B cell (primary cell): Measurements from ENCODE around the gene L3MBTL3. TPM values are rescaled to one million over a fixed set of nuclear protein-coding genes. Genes with fewer than 3 reads are reported as not detected.

Experiments
- ATAC-seq: fragments of 200-7000 bp; cut with Tn5 transposase; one replicate; pipeline ENCODE4 v1.10.0; 2021; ENCODE audit warnings: low read depth, mild to moderate bottlenecking, moderate number of reproducible peaks, moderate library complexity
- CTCF ChIA-PET: fragments of 350-600 bp; sonication (Branson Sonifier 250); formaldehyde crosslinking; loops from one replicate; lab custom pipeline; 2021; ENCODE audit warnings: antibody characterized with exemption, inconsistent platforms; lab: Charles Lee
- POLR2A ChIA-PET: fragments of 350-600 bp; sonication (Branson Sonifier 250); formaldehyde crosslinking; loops from one replicate; lab custom pipeline; 2021; ENCODE audit warnings: antibody characterized with exemption; lab: Charles Lee
- DNase-seq: peaks from one replicate; pipeline ENCODE4 v3.0.0; 2013
- H2AFZ ChIP-seq: 2 replicates; pipeline ENCODE4 v1.6.1; 2012; ENCODE audit warnings: mild to moderate bottlenecking, low read depth, low read length; ENCODE audit not compliant: insufficient read depth, poor library complexity, severe bottlenecking
- H3K27ac ChIP-seq, 2 donors: 1 replicate in 1 of 2; 2 replicates in 1 of 2; pipeline ENCODE4 v1.5.1; 2012 to 2013; ENCODE audit warnings: low read length in 2 of 2, mild to moderate bottlenecking in 2 of 2, moderate library complexity in 1 of 2
- H3K27me3 ChIP-seq, 4 experiments: fragments of 200-600 bp in 1 of 4; sonication (generic) in 1 of 4; replicated peaks in 1 of 4; 1 replicate in 2 of 4; 2 replicates in 2 of 4; pipeline versions ENCODE4 v1.6.1 to v1.7.0; 2013 to 2016; ENCODE audit warnings: low read length in 3 of 4, mild to moderate bottlenecking in 2 of 4, mixed read lengths in 1 of 4, moderate library complexity in 1 of 4; ENCODE audit not compliant: insufficient read depth in 4 of 4, control insufficient read depth in 3 of 4; ENCODE audit errors: control extremely low read depth in 1 of 4
- H3K36me3 ChIP-seq, 2 experiments: replicated peaks in 1 of 2; 1 replicate in 1 of 2; 2 replicates in 1 of 2; pipeline versions ENCODE4 v1.6.1 to v1.7.1; 2013; ENCODE audit warnings: low read length in 1 of 2; ENCODE audit not compliant: insufficient read depth in 2 of 2, control insufficient read depth in 1 of 2; ENCODE audit errors: control extremely low read depth in 1 of 2, extremely low read depth in 1 of 2
- H3K4me1 ChIP-seq, 2 donors: fragments of 200-600 bp in 1 of 2; sonication (generic) in 1 of 2; 1 replicate in 1 of 2; 2 replicates in 1 of 2; pipeline versions ENCODE4 v1.5.1 to v1.6.1; 2013 to 2017; ENCODE audit warnings: low read length in 2 of 2; ENCODE audit not compliant: control insufficient read depth in 2 of 2, insufficient read depth in 2 of 2
- H3K4me2 ChIP-seq: replicated peaks from 2 replicates; pipeline ENCODE3; 2012; ENCODE audit warnings: mild to moderate bottlenecking, low read depth, low read length; ENCODE audit not compliant: poor library complexity, severe bottlenecking
- H3K4me3 ChIP-seq, 5 experiments: fragments of 200-600 bp in 1 of 5; sonication (generic) in 1 of 5; 1 replicate in 3 of 5; 2 replicates in 2 of 5; pipeline versions ENCODE4 v1.5.1 to v1.7.0; 2011 to 2016; ENCODE audit warnings: low read length in 4 of 5, mild to moderate bottlenecking in 4 of 5, low read depth in 2 of 5, control low read depth in 1 of 5, moderate library complexity in 1 of 5; ENCODE audit not compliant: insufficient read depth in 1 of 5; ENCODE audit errors: control extremely low read depth in 1 of 5, extremely low read depth in 1 of 5
- H3K79me2 ChIP-seq: fragments of 200-600 bp; sonication (generic); one replicate; pipeline ENCODE4 v1.6.0; 2016; ENCODE audit warnings: low read length; ENCODE audit not compliant: control insufficient read depth, insufficient read depth
- H3K9ac ChIP-seq: fragments of 200-600 bp; sonication (generic); 2 replicates; pipeline ENCODE4 v1.6.1; 2017; ENCODE audit warnings: mild to moderate bottlenecking, low read length, moderate library complexity
- H3K9me3 ChIP-seq, 3 donors: one replicate each; pipeline versions ENCODE4 v1.6.1 to v1.7.1; 2013; ENCODE audit warnings: low read length in 2 of 3; ENCODE audit not compliant: control insufficient read depth in 2 of 3, insufficient read depth in 1 of 3; ENCODE audit errors: control extremely low read depth in 1 of 3
- H4K20me1 ChIP-seq: 2 replicates; pipeline ENCODE4 v1.6.0; 2012; ENCODE audit warnings: mild to moderate bottlenecking, low read length; ENCODE audit not compliant: insufficient read depth, control insufficient read depth, poor library complexity, severe bottlenecking
- H3K27ac Mint-ChIP-seq: one replicate; pipeline ENCODE4 v1.8.0; 2021; ENCODE audit warnings: mixed read lengths
- H3K27me3 Mint-ChIP-seq: one replicate; pipeline ENCODE4 v1.8.0; 2021; ENCODE audit warnings: mixed read lengths
- H3K4me1 Mint-ChIP-seq: one replicate; pipeline ENCODE4 v1.8.0; 2021; ENCODE audit warnings: mixed read lengths
- H3K4me3 Mint-ChIP-seq: one replicate; pipeline ENCODE4 v1.8.0; 2021; ENCODE audit warnings: mixed read lengths
- H3K9me3 Mint-ChIP-seq: one replicate; pipeline ENCODE4 v1.8.0; 2022; ENCODE audit warnings: mixed read lengths; ENCODE audit not compliant: insufficient read depth
- EZH2 ChIP-seq: IDR thresholded peaks from 2 replicates; pipeline ENCODE4 v1.6.1; 2012; ENCODE audit warnings: borderline replicate concordance, low read depth, mild to moderate bottlenecking, moderate library complexity, low read length; ENCODE audit not compliant: insufficient read depth, poor library complexity, severe bottlenecking
- WGBS: methylation state at CpG from one replicate; pipeline ENCODE4 v1.1.5; 2013; ENCODE audit warnings: missing lambda C conversion rate; ENCODE audit not compliant: insufficient coverage; 5-methylcytosine and 5-hydroxymethylcytosine counted together
- intact Hi-C: fragments of 100-400 bp; cut with micrococcal nuclease; formaldehyde crosslinking; loops from one replicate; pipeline ENCODE4 v1.10.0; 2022
- polyA plus RNA-seq: library from polyadenylated mRNA; depleted of rRNA; stranded (reverse); fragments of >200 nt; gene quantifications from 2 replicates; pipeline ENCODE4 v1.2.3, GENCODE V29; 2012
- total RNA-seq, 2 donors: library from RNA; stranded (reverse); fragments of 120-200 nt in 1 of 2; gene quantifications; 1 replicate in 1 of 2; 2 replicates in 1 of 2; pipeline versions ENCODE4 v1.2.3 to v1.2.4, GENCODE V29; 2013 to 2022
- TF ChIP-seq, protein P1 (sequence below): fragments of 200-600 bp; IDR thresholded peaks from one replicate; pipeline ENCODE4 v1.8.0; 2022; ENCODE audit warnings: antibody characterized with exemption, mild to moderate bottlenecking

The L3MBTL3 gene
- total and polyA plus RNA-seq, 2 donors (not counting 1 experiment from before 2014, with no cell fraction given) = 28.0 to 46.4 TPM

DNA sequence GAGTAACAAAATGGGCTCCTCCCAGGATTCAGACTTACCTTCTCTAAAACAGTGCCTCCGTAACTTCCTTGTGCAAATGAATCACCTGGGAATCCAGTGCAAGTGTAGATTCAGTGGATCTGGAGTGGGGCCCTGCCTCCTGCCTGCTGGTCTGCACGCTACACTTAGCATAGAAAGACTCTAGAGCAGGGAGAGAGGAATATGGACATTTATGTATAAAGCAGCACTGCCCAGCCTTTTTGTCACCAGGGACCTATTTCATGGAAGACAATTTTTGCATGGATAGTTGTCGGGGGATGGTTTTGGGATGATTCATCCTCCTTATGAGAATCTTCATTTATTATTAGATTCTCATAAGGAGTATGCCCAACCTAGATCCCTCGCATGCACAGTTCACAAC is 42.3 kb upstream of the L3MBTL3 start:
- Histone ChIP-seq H3K4me2 (no peak overlapping the region), H3K9ac (no peak overlapping the region), H3K79me2 (no peaks in the 10 kb centered on the region), H3K27ac (no peak overlapping the region), H3K9me3 (peaks cover 0 to 11% (median 10%) of the 10 kb centered on the region in 3 donors), H2AFZ (no peak overlapping the region), H3K27me3 (no peaks in the 10 kb centered on the region), H3K36me3 (no peaks in the 10 kb centered on the region), H3K4me3 (no peak overlapping the region), H4K20me1 (no peaks in the 10 kb centered on the region), H3K4me1 (no peaks in the 10 kb centered on the region)
- TF ChIP-seq EZH2 = no peak
- TF ChIP-seq, protein P1, sequence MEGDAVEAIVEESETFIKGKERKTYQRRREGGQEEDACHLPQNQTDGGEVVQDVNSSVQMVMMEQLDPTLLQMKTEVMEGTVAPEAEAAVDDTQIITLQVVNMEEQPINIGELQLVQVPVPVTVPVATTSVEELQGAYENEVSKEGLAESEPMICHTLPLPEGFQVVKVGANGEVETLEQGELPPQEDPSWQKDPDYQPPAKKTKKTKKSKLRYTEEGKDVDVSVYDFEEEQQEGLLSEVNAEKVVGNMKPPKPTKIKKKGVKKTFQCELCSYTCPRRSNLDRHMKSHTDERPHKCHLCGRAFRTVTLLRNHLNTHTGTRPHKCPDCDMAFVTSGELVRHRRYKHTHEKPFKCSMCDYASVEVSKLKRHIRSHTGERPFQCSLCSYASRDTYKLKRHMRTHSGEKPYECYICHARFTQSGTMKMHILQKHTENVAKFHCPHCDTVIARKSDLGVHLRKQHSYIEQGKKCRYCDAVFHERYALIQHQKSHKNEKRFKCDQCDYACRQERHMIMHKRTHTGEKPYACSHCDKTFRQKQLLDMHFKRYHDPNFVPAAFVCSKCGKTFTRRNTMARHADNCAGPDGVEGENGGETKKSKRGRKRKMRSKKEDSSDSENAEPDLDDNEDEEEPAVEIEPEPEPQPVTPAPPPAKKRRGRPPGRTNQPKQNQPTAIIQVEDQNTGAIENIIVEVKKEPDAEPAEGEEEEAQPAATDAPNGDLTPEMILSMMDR = no peak
- Mint-ChIP-seq H3K4me3 (no peak overlapping the region), H3K4me1 (no peaks in the 10 kb centered on the region), H3K27ac (no peak overlapping the region), H3K9me3 (peaks cover 12% of the 10 kb centered on the region), H3K27me3 (peaks cover 4% of the 10 kb centered on the region)
- intact Hi-C loops = no loop called here
- ATAC-seq (no peak), DNase-seq (no peak)
- 89% methylated on average over 3 of the region's 4 CpGs for WGBS
- ChIA-PET CTCF (no interaction called here), POLR2A (no interaction called here)

DNA sequence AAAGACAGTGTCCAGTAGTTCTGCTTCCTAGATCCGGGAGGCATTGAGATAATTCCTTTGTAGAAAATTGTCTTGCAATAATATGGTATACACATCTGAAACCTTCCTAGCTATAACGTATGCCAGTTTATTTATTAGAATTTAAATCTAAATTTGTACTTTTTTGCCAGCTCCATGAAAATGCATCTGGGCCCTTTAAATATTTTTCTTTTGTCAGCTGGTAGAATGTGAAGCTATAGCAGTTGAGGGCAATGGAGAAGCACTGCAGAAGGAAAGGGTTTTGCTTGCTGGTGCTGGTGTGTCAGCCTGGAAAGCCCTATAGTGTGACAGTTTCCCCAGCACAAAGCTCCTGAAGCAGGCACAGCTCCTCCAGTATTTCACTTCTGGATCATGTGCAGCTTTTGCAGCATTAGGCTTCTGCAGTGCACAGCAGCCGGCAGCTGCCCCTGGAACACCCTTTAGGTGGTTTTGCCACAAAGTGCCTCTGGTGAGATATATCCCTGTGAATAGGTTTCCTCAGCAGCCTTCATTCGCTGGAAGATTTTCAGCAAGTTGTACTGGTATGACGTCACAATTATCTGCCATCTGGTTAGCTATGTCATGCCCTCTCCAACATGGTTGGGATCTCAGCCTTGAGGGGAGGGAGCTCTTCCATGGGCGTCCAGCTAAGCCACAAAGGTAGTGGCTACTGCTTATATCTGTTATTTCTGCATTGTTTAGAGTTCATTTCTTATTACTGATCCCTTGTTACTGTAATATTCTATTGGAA is 40.0 kb upstream of the L3MBTL3 start:
- no peaks in the 10 kb centered on the region for H3K4me1 Mint-ChIP-seq
- no peak overlapping the region for H2AFZ ChIP-seq
- no peaks in the 10 kb centered on the region for H3K36me3 ChIP-seq
- H3K9me3 ChIP-seq = peaks cover 0 to 11% (median 10%) of the 10 kb centered on the region in 3 donors
- no peaks in the 10 kb centered on the region for H3K4me1 ChIP-seq
- WGBS = 100% methylated on average over 3 of the region's 6 CpGs
- no peaks in the 10 kb centered on the region for H3K27me3 ChIP-seq
- H4K20me1 ChIP-seq = no peaks in the 10 kb centered on the region
- ChIA-PET CTCF (no interaction called here), POLR2A (no interaction called here)
- H3K4me3 Mint-ChIP-seq = no peak overlapping the region
- TF ChIP-seq, protein P1 = no peak
- TF ChIP-seq EZH2 = no peak
- no peak for DNase-seq
- H3K4me2 ChIP-seq = no peak overlapping the region
- no peaks in the 10 kb centered on the region for H3K79me2 ChIP-seq
- no peak overlapping the region for H3K27ac ChIP-seq
- H3K4me3 ChIP-seq = no peak overlapping the region
- H3K9me3 Mint-ChIP-seq = peaks cover 12% of the 10 kb centered on the region
- intact Hi-C loops = no loop called here
- no peak overlapping the region for H3K27ac Mint-ChIP-seq
- ATAC-seq = no peak
- H3K27me3 Mint-ChIP-seq = peaks cover 6% of the 10 kb centered on the region
- H3K9ac ChIP-seq = no peak overlapping the region
